Neural crest cell (in vitro differentiated cells): ENCODE measurements around the gene SMCHD1. TPM values are rescaled to one million over a fixed set of nuclear protein-coding genes. Genes with fewer than 3 reads are reported as not detected.
A peak's percentile ranks its signal among the peaks of the same experiment; 100 is the strongest.
"Not testable (repeated sequence)": the region's sequence is repeated elsewhere in the genome, so short reads cannot be mapped to it uniquely, and the experiment has no call there.

Experiments
- DNase-seq: peaks from one replicate; pipeline ENCODE4 v3.0.0; 2021; ENCODE audit warnings: low read depth, mixed read lengths, low spot score
- H3K27ac Mint-ChIP-seq: one replicate; pipeline ENCODE4 v1.8.0; 2021; ENCODE audit warnings: mild to moderate bottlenecking, mixed read lengths; ENCODE audit not compliant: unreplicated experiment
- H3K27me3 Mint-ChIP-seq: 2 replicates; pipeline ENCODE4 v1.8.0; 2021; ENCODE audit warnings: low read depth, mild to moderate bottlenecking, mixed read lengths
- H3K36me3 Mint-ChIP-seq: 2 replicates; pipeline ENCODE4 v1.8.0; 2021; ENCODE audit warnings: low read depth, mild to moderate bottlenecking, mixed read lengths
- H3K4me1 Mint-ChIP-seq: 2 replicates; pipeline ENCODE4 v1.8.0; 2021; ENCODE audit warnings: mixed read lengths
- H3K4me3 Mint-ChIP-seq: one replicate; pipeline ENCODE4 v1.8.0; 2021; ENCODE audit warnings: mild to moderate bottlenecking, mixed read lengths
- H3K9me3 Mint-ChIP-seq: 2 replicates; pipeline ENCODE4 v1.8.0; 2021; ENCODE audit warnings: mixed read lengths
- CTCF ChIP-seq: fragments of 200-600 bp; sonication (generic); conservative IDR thresholded peaks from 2 replicates; pipeline ENCODE4 v1.5.0; 2021; ENCODE audit warnings: antibody characterized with exemption, mild to moderate bottlenecking
- total RNA-seq: library from RNA; stranded (reverse); gene quantifications from 2 replicates; pipeline ENCODE4 v1.2.1, GENCODE V29; 2021

Gene SMCHD1
- total RNA-seq, 1 donor from 2014 or later: 66.3 TPM

DNA sequence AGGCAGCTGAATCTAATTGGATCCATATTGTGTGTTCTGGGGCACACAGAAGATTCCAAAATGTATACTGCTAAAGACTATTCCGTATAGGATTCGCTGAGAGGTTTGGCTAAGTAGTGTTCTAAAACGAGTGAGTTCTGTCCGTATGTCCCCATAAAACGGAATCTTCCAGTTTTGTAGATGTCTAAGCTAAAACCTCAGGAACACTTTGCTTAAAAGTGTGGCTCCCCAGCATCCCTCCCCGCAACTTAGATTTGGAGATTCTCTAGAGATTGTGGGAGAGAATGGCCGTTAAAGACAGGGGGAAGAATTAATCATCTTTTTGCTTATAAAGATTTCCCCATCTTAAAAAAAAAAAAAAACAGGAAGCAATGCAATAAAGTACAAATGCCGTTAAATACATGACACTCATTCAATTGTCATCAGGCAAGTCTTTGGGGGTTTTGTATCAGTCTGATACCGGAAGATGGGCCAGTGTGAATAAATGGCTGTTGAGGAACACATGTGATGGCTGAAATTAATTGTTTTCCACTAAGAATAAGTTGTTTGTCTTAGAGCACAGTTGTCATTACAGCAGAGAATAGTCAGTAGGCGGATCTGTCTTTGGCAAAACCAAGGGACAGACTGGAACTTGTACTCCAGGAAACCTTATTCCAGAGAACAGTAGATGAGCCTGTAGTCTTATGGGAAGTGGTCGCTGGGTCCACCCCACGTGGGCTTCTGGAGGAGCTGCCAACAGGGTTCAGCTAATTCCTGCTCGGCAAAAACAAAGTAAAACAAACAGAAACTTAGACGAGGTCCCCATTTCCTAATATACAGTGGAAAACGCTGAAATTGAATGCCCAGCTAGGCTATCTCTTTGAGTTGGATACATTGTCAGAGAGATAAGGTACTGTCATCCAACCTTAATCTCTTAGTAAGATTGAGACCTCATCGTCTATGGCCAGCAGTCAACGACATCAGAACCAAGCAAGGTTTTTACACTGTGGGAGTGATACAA, 193.0 kb downstream of the SMCHD1 start:
- Mint-ChIP-seq H3K4me1 (peaks cover 20% of the 10 kb centered on the region), H3K4me3 (peak overlapping the region; percentile 76), H3K27me3 (peaks cover 65% of the 10 kb centered on the region), H3K27ac (no peak overlapping the region), H3K36me3 (no peaks in the 10 kb centered on the region), H3K9me3 (no peaks in the 10 kb centered on the region)
- TF ChIP-seq CTCF: no peak
- DNase-seq: no peak

- TF ChIP-seq CTCF: no peak
- no peak for DNase-seq
- Mint-ChIP-seq H3K27ac (no peak overlapping the region), H3K27me3 (peaks cover 46% of the 10 kb centered on the region), H3K4me1 (peaks cover 19% of the 10 kb centered on the region), H3K4me3 (no peak overlapping the region), H3K36me3 (no peaks in the 10 kb centered on the region), H3K9me3 (no peaks in the 10 kb centered on the region)
Measured at GRCh38 chr18:2850816-2851215, 195.3 kb downstream of the SMCHD1 start.

DNA sequence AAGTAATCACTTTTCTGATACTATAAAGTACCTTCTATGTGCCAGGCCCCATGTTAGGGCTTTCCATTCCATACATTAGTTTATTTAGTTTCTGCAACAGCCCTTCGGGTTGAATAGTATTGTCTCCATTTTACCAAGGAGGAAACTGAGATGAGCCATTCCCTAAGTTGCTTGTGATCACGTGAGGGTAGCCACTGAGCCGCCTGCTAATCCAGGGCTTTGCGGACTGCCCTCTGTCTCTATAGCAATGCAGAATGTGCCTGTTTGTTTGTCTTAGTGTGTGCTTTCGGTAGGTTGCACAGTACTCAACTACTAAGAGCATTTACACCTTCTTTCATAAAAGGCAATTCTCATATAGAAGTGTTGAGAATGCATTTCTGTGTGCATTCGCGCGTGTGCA, 196.2 kb downstream of the SMCHD1 start:
- no peak for DNase-seq
- Mint-ChIP-seq H3K36me3 (no peaks in the 10 kb centered on the region), H3K4me3 (no peak overlapping the region), H3K27ac (no peak overlapping the region), H3K9me3 (no peaks in the 10 kb centered on the region), H3K4me1 (peaks cover 13% of the 10 kb centered on the region), H3K27me3 (peaks cover 36% of the 10 kb centered on the region)
- no peak for TF ChIP-seq CTCF

DNA sequence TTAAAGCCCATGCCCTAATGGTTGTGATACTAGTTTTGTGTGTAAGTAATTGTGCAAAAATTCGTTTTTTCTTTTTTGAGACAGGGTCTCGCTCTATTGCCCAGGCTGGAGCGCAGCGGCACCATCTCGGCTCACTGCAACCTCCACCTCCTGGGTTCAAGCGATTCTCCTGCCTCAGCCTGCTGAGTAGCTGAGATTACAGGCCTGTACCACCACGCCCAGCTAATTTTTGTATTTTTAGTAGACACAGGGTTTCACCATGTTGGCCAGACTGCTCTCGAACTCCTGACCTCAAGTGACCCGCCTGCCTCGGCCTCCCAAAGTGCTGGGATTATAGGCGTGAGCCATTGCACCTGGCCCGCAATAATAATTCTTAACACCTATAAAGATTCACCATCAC, 196.9 kb downstream of the SMCHD1 start:
- not testable (repeated sequence) for H3K9me3 Mint-ChIP-seq, H3K27ac Mint-ChIP-seq, H3K36me3 Mint-ChIP-seq, H3K4me3 Mint-ChIP-seq, DNase-seq
- Mint-ChIP-seq H3K27me3 (peaks cover 35% of the 10 kb centered on the region), H3K4me1 (peaks cover 13% of the 10 kb centered on the region)

DNA sequence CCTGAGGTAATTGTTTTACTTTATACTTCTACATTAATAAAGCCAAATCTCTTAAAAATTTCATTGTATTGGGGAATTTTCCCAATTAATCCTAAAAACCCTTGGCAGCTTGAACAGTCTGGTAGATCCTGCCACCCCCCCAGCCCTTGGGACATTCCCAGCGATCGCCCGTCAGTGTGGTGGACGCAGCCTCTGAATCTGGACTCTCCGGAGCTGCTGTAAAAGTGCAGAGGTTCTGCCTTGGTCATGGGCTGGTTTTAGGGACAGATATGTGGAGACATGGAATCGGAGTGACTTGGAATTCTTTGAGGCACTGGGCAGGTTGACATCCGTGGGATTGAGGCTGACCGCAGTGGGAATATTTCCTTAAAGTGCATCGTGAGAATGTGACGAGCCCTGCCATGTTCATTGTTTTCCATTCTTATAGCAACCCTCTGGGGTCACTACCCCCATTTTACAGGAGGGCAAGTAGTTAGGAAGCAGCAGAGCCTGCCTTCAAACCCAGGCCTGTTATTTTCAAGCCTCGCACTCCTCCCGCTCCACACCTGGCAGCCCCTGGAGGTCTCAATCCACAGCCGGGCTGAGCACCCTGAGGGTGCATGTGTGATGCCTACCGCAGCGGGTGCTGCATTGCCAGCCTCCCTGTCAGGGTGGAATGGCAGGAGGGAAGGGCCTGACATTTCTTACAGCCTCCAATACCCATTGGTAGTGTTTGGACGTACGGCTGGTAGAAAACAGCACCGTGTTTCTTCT, 197.8 kb downstream of the SMCHD1 start:
- H3K27me3 Mint-ChIP-seq: peaks cover 29% of the 10 kb centered on the region

More for the DNA sequence above, 197.8 kb downstream of the SMCHD1 start:
- no peak overlapping the region for H3K4me3 Mint-ChIP-seq
- H3K27ac Mint-ChIP-seq: no peak overlapping the region
- H3K36me3 Mint-ChIP-seq: no peaks in the 10 kb centered on the region
- DNase-seq: no peak
- peaks cover 4% of the 10 kb centered on the region for H3K4me1 Mint-ChIP-seq
- H3K9me3 Mint-ChIP-seq: no peaks in the 10 kb centered on the region
- TF ChIP-seq CTCF: no peak
